Keratinocyte (primary cell): ENCODE measurements around the gene TXNDC2. TPM values are rescaled to one million over a fixed set of nuclear protein-coding genes. Genes with fewer than 3 reads are reported as not detected.
"Not testable (repeated sequence)": the region's sequence is repeated elsewhere in the genome, so short reads cannot be mapped to it uniquely, and the experiment has no call there.

Experiments
- DNase-seq: peaks from one replicate; pipeline ENCODE4 v3.0.0-alpha.2; 2011; ENCODE audit warnings: low read depth, missing footprints, low spot score
- FAIRE-seq: peaks from 2 replicates; lab custom pipeline; 2011; peaks lifted over from hg19 to GRCh38; lab: Jason Lieb, UNC
- H2AFZ ChIP-seq: 2 replicates; pipeline ENCODE4 v1.6.0; 2012; ENCODE audit warnings: low read length, control low read depth, inconsistent platforms; ENCODE audit not compliant: control insufficient read depth
- H3K27ac ChIP-seq: 2 replicates; pipeline ENCODE4 v1.5.1; 2011; ENCODE audit warnings: low read length; ENCODE audit not compliant: control insufficient read depth, insufficient read depth
- H3K27me3 ChIP-seq: 3 replicates; pipeline ENCODE4 v1.6.0; 2011; ENCODE audit warnings: low read length; ENCODE audit not compliant: control insufficient read depth, insufficient read depth; ENCODE audit errors: extremely low read depth
- H3K36me3 ChIP-seq, 2 experiments: 2 replicates in 1 of 2; 3 replicates in 1 of 2; pipeline ENCODE4 v1.5.1; 2011; ENCODE audit warnings: low read length in 2 of 2, mild to moderate bottlenecking in 1 of 2; ENCODE audit not compliant: control insufficient read depth in 2 of 2, insufficient read depth in 2 of 2; ENCODE audit errors: extremely low read depth in 1 of 2
- H3K4me1 ChIP-seq: 3 replicates; pipeline ENCODE4 v1.5.1; 2011; ENCODE audit warnings: low read length; ENCODE audit not compliant: control insufficient read depth, insufficient read depth; ENCODE audit errors: extremely low read depth
- H3K4me2 ChIP-seq: 3 replicates; pipeline ENCODE4 v1.6.0; 2011; ENCODE audit warnings: low read depth, low read length; ENCODE audit not compliant: control insufficient read depth, insufficient read depth; ENCODE audit errors: extremely low read depth
- H3K4me3 ChIP-seq, 3 experiments: fragments of 200-600 bp in 1 of 3; sonication (generic) in 1 of 3; 2 replicates in 2 of 3; 3 replicates in 1 of 3; pipeline ENCODE4 v1.5.1; 2011 to 2016; ENCODE audit warnings: low read length in 3 of 3, mild to moderate bottlenecking in 3 of 3, control low read depth in 2 of 3, inconsistent platforms in 1 of 3, low read depth in 1 of 3, mixed read lengths in 1 of 3, mixed run types in 1 of 3, moderate library complexity in 1 of 3; ENCODE audit not compliant: control insufficient read depth in 2 of 3, insufficient read depth in 2 of 3; ENCODE audit errors: extremely low read depth in 1 of 3
- H3K79me2 ChIP-seq: 2 replicates; pipeline ENCODE4 v1.6.0; 2012; ENCODE audit warnings: low read length; ENCODE audit not compliant: control insufficient read depth, insufficient read depth
- H3K9ac ChIP-seq: 3 replicates; pipeline ENCODE4 v1.6.0; 2011; ENCODE audit warnings: low read length; ENCODE audit not compliant: control insufficient read depth, insufficient read depth; ENCODE audit errors: extremely low read depth
- H3K9me1 ChIP-seq: 3 replicates; pipeline ENCODE4 v1.6.0; 2011; ENCODE audit warnings: low read length; ENCODE audit not compliant: control insufficient read depth, insufficient read depth; ENCODE audit errors: extremely low read depth
- H3K9me3 ChIP-seq: 2 replicates; pipeline ENCODE4 v1.5.1; 2012; ENCODE audit warnings: low read depth, low read length; ENCODE audit not compliant: control insufficient read depth
- H4K20me1 ChIP-seq: 3 replicates; pipeline ENCODE4 v1.6.0; 2011; ENCODE audit warnings: low read length; ENCODE audit not compliant: control insufficient read depth, insufficient read depth; ENCODE audit errors: extremely low read depth
- CTCF ChIP-seq, 3 experiments: IDR thresholded peaks in 1 of 3; conservative IDR thresholded peaks in 1 of 3; optimal IDR thresholded peaks in 1 of 3; 2 replicates in 2 of 3; 3 replicates in 1 of 3; pipeline versions ENCODE3 to v1.5.1; 2011; ENCODE audit warnings: low read length in 3 of 3, mild to moderate bottlenecking in 3 of 3, moderate library complexity in 2 of 3, control low read depth in 1 of 3, inconsistent platforms in 1 of 3; ENCODE audit not compliant: insufficient read depth in 2 of 3; ENCODE audit errors: extremely low read depth in 1 of 3
- EZH2 ChIP-seq: IDR thresholded peaks from one replicate; pipeline ENCODE4 v1.6.1; 2012; ENCODE audit warnings: inconsistent platforms, mild to moderate bottlenecking, low read length, moderate library complexity
- dilution Hi-C: fragments of 300-500 bp; cut with MboI; formaldehyde crosslinking; loops from one replicate; pipeline ENCODE4 v1.7.0; 2020; ENCODE audit warnings: low sequenced_read_pairs; ENCODE audit not compliant: extremely low pct_ligation_motif_present
- polyA plus RNA-seq, 5 experiments: library from polyadenylated mRNA; depleted of rRNA in 3 of 5; stranded (reverse) in 3 of 5; stranded (forward) in 1 of 5; unstranded in 1 of 5; fragments of >200 nt; gene quantifications; 1 replicate in 1 of 5; 2 replicates in 3 of 5; 3 replicates in 1 of 5; pipeline versions ENCODE4 v1.2.1 to v1.2.3, GENCODE V29; 2011 to 2012; ENCODE audit warnings: missing spikeins in 2 of 5, low read depth in 1 of 5, low replicate concordance in 1 of 5

Gene TXNDC2
- polyA plus RNA-seq, 1 donor (not counting 4 experiments of a cell fraction or from before 2014, with no cell fraction given): not detected

GRCh38 chr18:9910661-9911060, 24.9 kb downstream of the TXNDC2 start:
- no peaks in the 10 kb centered on the region for H3K9me1 ChIP-seq
- FAIRE-seq: no peak
- no peak overlapping the region for H3K27ac ChIP-seq
- H3K36me3 ChIP-seq: no peaks in the 10 kb centered on the region
- peaks cover 15% of the 10 kb centered on the region for H3K79me2 ChIP-seq
- H3K9me3 ChIP-seq: no peaks in the 10 kb centered on the region
- H2AFZ ChIP-seq: no peak overlapping the region
- no peak overlapping the region for H3K4me2 ChIP-seq
- TF ChIP-seq CTCF (optimal IDR thresholded peaks at IDR 0.05 in 1 of 3, IDR thresholded peaks at IDR 0.05 in 1 of 3, conservative IDR thresholded peaks at IDR 0.05 in 1 of 3; ENCODE audit: extremely low read depth in 1 of 3, insufficient read depth in 2 of 3, low read length in 3 of 3) (no peak), EZH2 (no peak)
- no peak for DNase-seq
- dilution Hi-C loops: no loop called here
- H3K4me3 ChIP-seq: no peak overlapping the region
- H3K9ac ChIP-seq: no peak overlapping the region
- H4K20me1 ChIP-seq: no peaks in the 10 kb centered on the region
- peaks cover 3% of the 10 kb centered on the region for H3K4me1 ChIP-seq
- H3K27me3 ChIP-seq: no peaks in the 10 kb centered on the region

- peaks cover 21% of the 10 kb centered on the region for H3K79me2 ChIP-seq
- no peak for DNase-seq
- no peak overlapping the region for H3K27ac ChIP-seq
- H3K36me3 ChIP-seq: no peaks in the 10 kb centered on the region
- H2AFZ ChIP-seq: no peak overlapping the region
- H3K9me3 ChIP-seq: no peaks in the 10 kb centered on the region
- H3K9me1 ChIP-seq: no peaks in the 10 kb centered on the region
- no peak overlapping the region for H3K9ac ChIP-seq
- H3K4me1 ChIP-seq: peaks cover 5% of the 10 kb centered on the region
- H3K27me3 ChIP-seq: no peaks in the 10 kb centered on the region
- H4K20me1 ChIP-seq: no peaks in the 10 kb centered on the region
- no peak overlapping the region for H3K4me3 ChIP-seq
- no peak overlapping the region for H3K4me2 ChIP-seq
- dilution Hi-C loops: no loop called here
- FAIRE-seq: no peak
- TF ChIP-seq CTCF (optimal IDR thresholded peaks at IDR 0.05 in 1 of 3, IDR thresholded peaks at IDR 0.05 in 1 of 3, conservative IDR thresholded peaks at IDR 0.05 in 1 of 3; ENCODE audit: extremely low read depth in 1 of 3, insufficient read depth in 2 of 3, low read length in 3 of 3): no peak
- TF ChIP-seq EZH2: no peak
Observed at GRCh38 chr18:9911226-9911625, 25.5 kb downstream of the TXNDC2 start.

- FAIRE-seq, H3K9me1 ChIP-seq, H3K9ac ChIP-seq, H3K9me3 ChIP-seq, H3K27ac ChIP-seq, dilution Hi-C loops, H4K20me1 ChIP-seq, H3K36me3 ChIP-seq, H2AFZ ChIP-seq, H3K4me2 ChIP-seq, H3K4me3 ChIP-seq, DNase-seq, H3K27me3 ChIP-seq: not testable (repeated sequence)
- peaks cover 12% of the 10 kb centered on the region for H3K4me1 ChIP-seq
- peaks cover 32% of the 10 kb centered on the region for H3K79me2 ChIP-seq
Observed at GRCh38 chr18:9912285-9912684, 26.5 kb downstream of the TXNDC2 start.
